ENCODE results near the gene LIN7B. TPM values are rescaled to one million over a fixed set of nuclear protein-coding genes. Genes with fewer than 3 reads are reported as not detected.

LIN7B gene
- total and polyA plus RNA-seq, 2 of the 8 experiments (the other 6 are each of a cell fraction or from before 2014, with no cell fraction given) = 4.1 to 4.2 TPM

DNA sequence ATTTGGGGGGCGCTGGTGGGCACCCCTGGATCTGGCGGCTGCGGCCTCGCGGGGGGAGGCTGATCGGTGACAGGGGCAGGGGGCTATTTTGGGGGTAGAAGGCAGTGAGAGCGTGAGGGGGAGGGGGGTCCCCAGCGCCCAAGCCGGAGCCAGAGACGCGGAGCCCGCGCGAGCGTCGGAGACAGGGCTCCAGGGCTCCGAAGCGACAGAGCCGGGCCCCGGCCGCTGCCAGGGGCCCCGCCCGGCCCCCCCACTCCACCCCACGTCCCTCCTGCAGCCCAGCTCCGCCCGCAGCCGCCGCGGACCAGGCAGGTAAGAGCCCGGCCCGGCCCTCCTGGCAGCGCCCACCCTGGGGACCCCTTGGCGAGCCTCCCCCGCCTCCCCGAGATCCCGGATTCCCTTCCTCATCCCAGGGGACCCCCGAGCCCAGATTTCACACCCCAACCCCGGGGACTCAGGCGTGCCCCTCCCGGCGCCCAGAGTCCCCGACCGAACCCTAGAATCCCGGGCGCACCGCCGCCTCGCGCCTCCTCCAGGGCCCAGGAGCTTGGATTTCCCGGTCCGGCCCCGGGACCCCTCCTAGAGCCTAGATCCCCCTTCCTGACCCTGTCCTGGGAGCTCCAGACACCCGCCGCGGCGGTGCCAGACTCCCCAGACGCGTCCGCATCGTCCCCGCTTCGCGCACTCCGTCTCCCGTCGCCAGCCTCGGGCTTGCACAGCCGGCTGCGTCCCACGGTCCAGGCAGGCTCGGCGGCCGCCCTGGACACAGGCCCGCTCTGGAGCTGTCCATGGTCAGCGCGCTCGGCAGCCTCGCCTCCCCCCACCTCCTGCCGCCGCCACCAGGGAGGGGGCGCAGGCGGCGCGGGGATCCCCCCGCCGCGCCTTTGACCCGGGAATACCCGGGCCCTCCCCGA lies 5.5 kb downstream of the LIN7B start, which contains the start of gene PPFIA3 (continued):
- TF ChIP-seq, protein P1, sequence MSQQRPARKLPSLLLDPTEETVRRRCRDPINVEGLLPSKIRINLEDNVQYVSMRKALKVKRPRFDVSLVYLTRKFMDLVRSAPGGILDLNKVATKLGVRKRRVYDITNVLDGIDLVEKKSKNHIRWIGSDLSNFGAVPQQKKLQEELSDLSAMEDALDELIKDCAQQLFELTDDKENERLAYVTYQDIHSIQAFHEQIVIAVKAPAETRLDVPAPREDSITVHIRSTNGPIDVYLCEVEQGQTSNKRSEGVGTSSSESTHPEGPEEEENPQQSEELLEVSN (IDR thresholded peaks at IDR 0.05) = no peak
- TF ChIP-seq KDM5A (IDR thresholded peaks at IDR 0.05; ENCODE audit: low read length) (no peak), MAFK (IDR thresholded peaks at IDR 0.05; ENCODE audit: low read depth, low read length) (no peak), RAD21 (IDR thresholded peaks at IDR 0.05 in 1 of 2, conservative IDR thresholded peaks at IDR 0.05 in 1 of 2; ENCODE audit: low read depth in 2 of 2, low read length in 2 of 2) (no peak), SIN3A (conservative IDR thresholded peaks at IDR 0.05 in 1 of 2, IDR thresholded peaks at IDR 0.05 in 1 of 2; ENCODE audit: low read depth in 1 of 2, low read length in 2 of 2) (peak in 1 of 2 experiments; percentile 82; a peak in 2 of 4 replicates), BCL11A (IDR thresholded peaks at IDR 0.05; ENCODE audit: low read depth in 2 of 2, low read length in 2 of 2) (no peak), SAP30 (IDR thresholded peaks at IDR 0.05; ENCODE audit: insufficient read depth, insufficient replicate concordance, low read length) (no peak), TAF7 (optimal IDR thresholded peaks at IDR 0.05; ENCODE audit: borderline replicate concordance, low read depth, low read length) (no peak), KDM4A (IDR thresholded peaks at IDR 0.05; ENCODE audit: low read depth, low read length, severe bottlenecking) (peak; percentile 7), ATF3 (IDR thresholded peaks at IDR 0.05; ENCODE audit: insufficient read depth, low read depth, low read length) (no peak), TAF1 (IDR thresholded peaks at IDR 0.05; ENCODE audit: low read depth, low read length) (no peak), CTBP2 (IDR thresholded peaks at IDR 0.05; ENCODE audit: borderline replicate concordance, insufficient read depth, insufficient read length, low read length) (peak; percentile 45), SP1 (IDR thresholded peaks at IDR 0.05; ENCODE audit: low read depth, low read length) (no peak), GTF2F1 (IDR thresholded peaks at IDR 0.05; ENCODE audit: borderline replicate concordance, low read depth, low read length) (no peak)
- TF ChIP-seq, protein P2, sequence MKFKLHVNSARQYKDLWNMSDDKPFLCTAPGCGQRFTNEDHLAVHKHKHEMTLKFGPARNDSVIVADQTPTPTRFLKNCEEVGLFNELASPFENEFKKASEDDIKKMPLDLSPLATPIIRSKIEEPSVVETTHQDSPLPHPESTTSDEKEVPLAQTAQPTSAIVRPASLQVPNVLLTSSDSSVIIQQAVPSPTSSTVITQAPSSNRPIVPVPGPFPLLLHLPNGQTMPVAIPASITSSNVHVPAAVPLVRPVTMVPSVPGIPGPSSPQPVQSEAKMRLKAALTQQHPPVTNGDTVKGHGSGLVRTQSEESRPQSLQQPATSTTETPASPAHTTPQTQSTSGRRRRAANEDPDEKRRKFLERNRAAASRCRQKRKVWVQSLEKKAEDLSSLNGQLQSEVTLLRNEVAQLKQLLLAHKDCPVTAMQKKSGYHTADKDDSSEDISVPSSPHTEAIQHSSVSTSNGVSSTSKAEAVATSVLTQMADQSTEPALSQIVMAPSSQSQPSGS (IDR thresholded peaks at IDR 0.05; ENCODE audit: low read length) = no peak
- TF ChIP-seq, protein P3, sequence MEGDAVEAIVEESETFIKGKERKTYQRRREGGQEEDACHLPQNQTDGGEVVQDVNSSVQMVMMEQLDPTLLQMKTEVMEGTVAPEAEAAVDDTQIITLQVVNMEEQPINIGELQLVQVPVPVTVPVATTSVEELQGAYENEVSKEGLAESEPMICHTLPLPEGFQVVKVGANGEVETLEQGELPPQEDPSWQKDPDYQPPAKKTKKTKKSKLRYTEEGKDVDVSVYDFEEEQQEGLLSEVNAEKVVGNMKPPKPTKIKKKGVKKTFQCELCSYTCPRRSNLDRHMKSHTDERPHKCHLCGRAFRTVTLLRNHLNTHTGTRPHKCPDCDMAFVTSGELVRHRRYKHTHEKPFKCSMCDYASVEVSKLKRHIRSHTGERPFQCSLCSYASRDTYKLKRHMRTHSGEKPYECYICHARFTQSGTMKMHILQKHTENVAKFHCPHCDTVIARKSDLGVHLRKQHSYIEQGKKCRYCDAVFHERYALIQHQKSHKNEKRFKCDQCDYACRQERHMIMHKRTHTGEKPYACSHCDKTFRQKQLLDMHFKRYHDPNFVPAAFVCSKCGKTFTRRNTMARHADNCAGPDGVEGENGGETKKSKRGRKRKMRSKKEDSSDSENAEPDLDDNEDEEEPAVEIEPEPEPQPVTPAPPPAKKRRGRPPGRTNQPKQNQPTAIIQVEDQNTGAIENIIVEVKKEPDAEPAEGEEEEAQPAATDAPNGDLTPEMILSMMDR (IDR thresholded peaks at IDR 0.05; ENCODE audit: control extremely low read depth in 1 of 3, insufficient read depth in 1 of 3, low read depth in 1 of 3, low read length in 3 of 3) = no peak
